ENCODE data around the gene TMEM106A.
"Not testable (repeated sequence)": the region's sequence is repeated elsewhere in the genome, so short reads cannot be mapped to it uniquely, and the experiment has no call there.

The TMEM106A gene

GRCh38 chr17:43199633-43200032 lies 12.0 kb upstream of the TMEM106A start:
- FAIRE-seq (no peak), DNase-seq (ENCODE audit: insufficient read length, low spot score) (no peak)

GRCh38 chr17:43200127-43200526 lies 11.5 kb upstream of the TMEM106A start:
- FAIRE-seq (no peak), DNase-seq (ENCODE audit: insufficient read length, low spot score) (no peak)
- TF ChIP-seq POLR2A (IDR thresholded peaks at IDR 0.05; ENCODE audit: low read depth, low read length) = no peak

More at GRCh38 chr17:43199633-43200032, 12.0 kb upstream of the TMEM106A start:
- TF ChIP-seq POLR2A (IDR thresholded peaks at IDR 0.05; ENCODE audit: low read depth, low read length) = no peak

- DNase-seq (ENCODE audit: insufficient read length, low spot score); FAIRE-seq: not testable (repeated sequence)
These were observed 8.7 kb upstream of the TMEM106A start for GRCh38 chr17:43203013-43203412.

- FAIRE-seq (no peak), DNase-seq (ENCODE audit: insufficient read length, low spot score) (no peak)
- TF ChIP-seq POLR2A (IDR thresholded peaks at IDR 0.05; ENCODE audit: low read depth, low read length) = no peak
These were observed 1.1 kb upstream of the TMEM106A start for GRCh38 chr17:43210576-43210975.

- DNase-seq (ENCODE audit: insufficient read length, low spot score) (no peak), FAIRE-seq (no peak)
- TF ChIP-seq POLR2A (IDR thresholded peaks at IDR 0.05; ENCODE audit: low read depth, low read length) = no peak
These were observed 574 bp upstream of the TMEM106A start for GRCh38 chr17:43211123-43211479.

- TF ChIP-seq POLR2A (IDR thresholded peaks at IDR 0.05; ENCODE audit: low read depth, low read length) = no peak
- FAIRE-seq = no peak
These were observed 1.2 kb downstream of the TMEM106A start for GRCh38 chr17:43212641-43213490.

GRCh38 chr17:43213545-43213944 lies 1.9 kb downstream of the TMEM106A start:
- TF ChIP-seq POLR2A (IDR thresholded peaks at IDR 0.05; ENCODE audit: low read depth, low read length) = no peak
- DNase-seq (ENCODE audit: insufficient read length, low spot score) (no peak), FAIRE-seq (no peak)

More at GRCh38 chr17:43212641-43213490, 1.2 kb downstream of the TMEM106A start:
- no peak for DNase-seq (ENCODE audit: insufficient read length, low spot score)

- FAIRE-seq (no peak), DNase-seq (ENCODE audit: insufficient read length, low spot score) (no peak)
- TF ChIP-seq POLR2A (IDR thresholded peaks at IDR 0.05; ENCODE audit: low read depth, low read length) = no peak
These were observed 3.7 kb downstream of the TMEM106A start for GRCh38 chr17:43215341-43215740.

- no peak for FAIRE-seq
These were observed 4.7 kb downstream of the TMEM106A start for GRCh38 chr17:43216369-43216761.

GRCh38 chr17:43216762-43217613 lies 5.3 kb downstream of the TMEM106A start:
- FAIRE-seq (no peak), DNase-seq (ENCODE audit: insufficient read length, low spot score) (no peak)
- TF ChIP-seq POLR2A (IDR thresholded peaks at IDR 0.05; ENCODE audit: low read depth, low read length) = no peak

More at GRCh38 chr17:43216369-43216761, 4.7 kb downstream of the TMEM106A start:
- DNase-seq (ENCODE audit: insufficient read length, low spot score) = no peak
- no peak for TF ChIP-seq POLR2A (IDR thresholded peaks at IDR 0.05; ENCODE audit: low read depth, low read length)

GRCh38 chr17:43217614-43218087 lies 6.0 kb downstream of the TMEM106A start:
- DNase-seq (ENCODE audit: insufficient read length, low spot score) (no peak), FAIRE-seq (no peak)
- no peak for TF ChIP-seq POLR2A (IDR thresholded peaks at IDR 0.05; ENCODE audit: low read depth, low read length)

GRCh38 chr17:43219001-43219400 lies 7.3 kb downstream of the TMEM106A start:
- DNase-seq (ENCODE audit: insufficient read length, low spot score) = no peak
- no peak for TF ChIP-seq POLR2A (IDR thresholded peaks at IDR 0.05; ENCODE audit: low read depth, low read length)
- FAIRE-seq = no peak

GRCh38 chr17:43219746-43220380 lies 8.2 kb downstream of the TMEM106A start:
- FAIRE-seq (no peak), DNase-seq (ENCODE audit: insufficient read length, low spot score) (no peak)
- TF ChIP-seq POLR2A (IDR thresholded peaks at IDR 0.05; ENCODE audit: low read depth, low read length) = no peak
